Osteoblast (primary cell): ENCODE results near the gene RABGAP1. TPM values are rescaled to one million over a fixed set of nuclear protein-coding genes. Genes with fewer than 3 reads are reported as not detected.

Experiments
- DNase-seq: peaks from one replicate; pipeline ENCODE4 v3.0.0; 2011; ENCODE audit warnings: low spot score, mixed read lengths; ENCODE audit not compliant: insufficient read length; ENCODE audit errors: missing footprints
- H2AFZ ChIP-seq: 2 replicates; pipeline ENCODE4 v1.6.0; 2011; ENCODE audit warnings: mild to moderate bottlenecking, low read length
- H3K27ac ChIP-seq: 2 replicates; pipeline ENCODE4 v1.5.1; 2011; ENCODE audit warnings: mild to moderate bottlenecking, low read depth, low read length, moderate library complexity
- H3K27me3 ChIP-seq: 2 replicates; pipeline ENCODE4 v1.6.0; 2012; ENCODE audit warnings: mild to moderate bottlenecking, control low read depth, inconsistent platforms, low read length, moderate library complexity; ENCODE audit not compliant: insufficient read depth
- H3K36me3 ChIP-seq: 2 replicates; pipeline ENCODE4 v1.5.1; 2011; ENCODE audit warnings: mild to moderate bottlenecking, low read length, control low read depth, moderate library complexity; ENCODE audit not compliant: insufficient read depth
- H3K4me1 ChIP-seq: 2 replicates; pipeline ENCODE4 v1.5.1; 2011; ENCODE audit warnings: mild to moderate bottlenecking, low read length, control low read depth, moderate library complexity; ENCODE audit not compliant: insufficient read depth
- H3K4me2 ChIP-seq: 2 replicates; pipeline ENCODE4 v1.6.0; 2011; ENCODE audit warnings: mild to moderate bottlenecking, low read length; ENCODE audit not compliant: insufficient read depth
- H3K4me3 ChIP-seq: fragments of 200-600 bp; sonication (generic); 3 replicates; pipeline ENCODE4 v1.5.1; 2012; ENCODE audit warnings: mild to moderate bottlenecking, low read length, inconsistent platforms; ENCODE audit not compliant: insufficient read depth
- H3K79me2 ChIP-seq: 2 replicates; pipeline ENCODE4 v1.6.0; 2012; ENCODE audit warnings: mild to moderate bottlenecking, low read length, control low read depth, inconsistent platforms; ENCODE audit not compliant: insufficient read depth
- H3K9me3 ChIP-seq: 2 replicates; pipeline ENCODE4 v1.5.1; 2011; ENCODE audit warnings: low read depth, low read length, control low read depth
- H4K20me1 ChIP-seq: 2 replicates; pipeline ENCODE4 v1.6.0; 2012; ENCODE audit warnings: mild to moderate bottlenecking, low read length, control low read depth; ENCODE audit not compliant: insufficient read depth
- CTCF ChIP-seq: IDR thresholded peaks from 2 replicates; pipeline ENCODE4 v1.5.1; 2011; ENCODE audit warnings: mild to moderate bottlenecking, low read depth, low read length, moderate library complexity; ENCODE audit errors: extremely low read depth
- total RNA-seq: library from RNA; depleted of rRNA; stranded (reverse); fragments of >200 nt; gene quantifications from 2 replicates; pipeline ENCODE4 v1.2.3, GENCODE V29; 2012

The RABGAP1 gene
- total RNA-seq, 1 donor = 49.2 TPM

DNA sequence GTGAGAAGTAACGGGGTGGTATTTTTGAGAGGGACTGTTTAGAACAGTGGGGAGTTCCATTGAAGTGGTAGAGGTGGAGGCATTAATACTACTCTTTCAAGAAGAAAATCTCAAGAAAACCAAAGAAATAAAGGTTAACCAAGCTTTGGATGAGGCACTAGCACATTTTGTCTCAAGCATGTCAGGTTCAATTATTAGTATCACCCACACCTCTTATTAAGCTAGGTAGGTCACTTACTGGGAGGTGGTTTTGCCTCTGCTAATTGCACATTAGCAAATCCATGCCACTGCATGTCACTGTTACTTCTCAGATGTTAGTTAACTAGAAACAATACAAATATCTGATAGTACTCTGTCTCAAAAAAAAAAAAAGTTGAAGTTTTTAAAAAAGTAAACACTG is 10.2 kb downstream of the RABGAP1 start:
- no peaks in the 10 kb centered on the region for H3K36me3 ChIP-seq
- peaks cover 5% of the 10 kb centered on the region for H3K4me1 ChIP-seq
- no peak overlapping the region for H2AFZ ChIP-seq
- no peak overlapping the region for H3K4me3 ChIP-seq
- TF ChIP-seq CTCF = no peak
- no peak for DNase-seq
- H3K27me3 ChIP-seq = no peaks in the 10 kb centered on the region
- H3K79me2 ChIP-seq = peaks cover 87% of the 10 kb centered on the region
- no peak overlapping the region for H3K27ac ChIP-seq
- H3K9me3 ChIP-seq = no peaks in the 10 kb centered on the region
- H3K4me2 ChIP-seq = no peak overlapping the region
- peaks cover 45% of the 10 kb centered on the region for H4K20me1 ChIP-seq

- Histone ChIP-seq H3K36me3 (no peaks in the 10 kb centered on the region), H3K4me1 (peaks cover 5% of the 10 kb centered on the region), H3K27me3 (no peaks in the 10 kb centered on the region), H3K4me2 (peak overlapping the region; percentile 19), H3K27ac (no peak overlapping the region), H3K4me3 (no peak overlapping the region), H3K9me3 (no peaks in the 10 kb centered on the region), H4K20me1 (peaks cover 29% of the 10 kb centered on the region), H2AFZ (no peak overlapping the region), H3K79me2 (peaks cover 61% of the 10 kb centered on the region)
- DNase-seq = no peak
- no peak for TF ChIP-seq CTCF
Measured at GRCh38 chr9:122954253-122954691, 13.5 kb downstream of the RABGAP1 start.

- DNase-seq = no peak
- no peak overlapping the region for H3K27ac ChIP-seq
- no peaks in the 10 kb centered on the region for H3K36me3 ChIP-seq
- H3K27me3 ChIP-seq = no peaks in the 10 kb centered on the region
- H3K4me2 ChIP-seq = no peak overlapping the region
- peaks cover 5% of the 10 kb centered on the region for H3K4me1 ChIP-seq
- H4K20me1 ChIP-seq = peaks cover 21% of the 10 kb centered on the region
- no peak overlapping the region for H2AFZ ChIP-seq
- H3K79me2 ChIP-seq = peaks cover 47% of the 10 kb centered on the region
- H3K9me3 ChIP-seq = no peaks in the 10 kb centered on the region
- TF ChIP-seq CTCF = no peak
- no peak overlapping the region for H3K4me3 ChIP-seq
Measured at GRCh38 chr9:122955961-122956360, 15.1 kb downstream of the RABGAP1 start.

DNA sequence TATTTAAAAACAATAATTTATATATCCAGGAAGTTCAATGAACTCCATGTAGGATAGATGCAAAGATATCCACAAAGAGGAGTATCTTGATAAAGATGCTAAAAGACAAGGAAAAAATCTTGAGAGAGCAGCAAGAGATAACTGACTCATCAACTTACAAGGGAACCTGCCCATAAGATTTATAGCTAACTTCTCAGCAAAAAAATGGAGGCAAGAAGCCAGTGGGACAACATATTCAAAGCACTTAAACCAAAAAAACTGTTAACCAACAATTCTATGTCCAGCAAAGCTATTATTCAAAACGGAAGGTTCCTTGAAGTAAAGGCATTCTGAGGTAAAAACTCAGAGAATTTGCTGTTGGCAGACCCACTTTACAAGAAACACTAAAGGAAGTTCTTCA is 20.3 kb downstream of the RABGAP1 start:
- peaks cover 3% of the 10 kb centered on the region for H3K36me3 ChIP-seq
- peaks cover 4% of the 10 kb centered on the region for H3K79me2 ChIP-seq
- no peaks in the 10 kb centered on the region for H3K4me1 ChIP-seq
- H3K4me2 ChIP-seq = no peak overlapping the region
- no peaks in the 10 kb centered on the region for H3K27me3 ChIP-seq
- no peak for TF ChIP-seq CTCF
- H3K9me3 ChIP-seq = no peaks in the 10 kb centered on the region
- peaks cover 1% of the 10 kb centered on the region for H4K20me1 ChIP-seq
- DNase-seq = no peak
- no peak overlapping the region for H2AFZ ChIP-seq
- no peak overlapping the region for H3K27ac ChIP-seq
- H3K4me3 ChIP-seq = no peak overlapping the region
